Measurements from ENCODE around the gene ERH.

Gene ERH

GRCh38 chr14:69398053-69398817 is at the start of gene ERH, which contains the start of gene SLC39A9:
Gene ERH, minus strand, starts transcription at chr14:69398299. Its CDS starts 66 bp downstream, at chr14:69398233.
Gene SLC39A9, plus strand, starts transcription at chr14:69398692. Its CDS starts 678 bp downstream, at chr14:69399370.
- peak; percentile 89 for DNase-seq (ENCODE audit: low spot score)
- TF ChIP-seq, protein P1, sequence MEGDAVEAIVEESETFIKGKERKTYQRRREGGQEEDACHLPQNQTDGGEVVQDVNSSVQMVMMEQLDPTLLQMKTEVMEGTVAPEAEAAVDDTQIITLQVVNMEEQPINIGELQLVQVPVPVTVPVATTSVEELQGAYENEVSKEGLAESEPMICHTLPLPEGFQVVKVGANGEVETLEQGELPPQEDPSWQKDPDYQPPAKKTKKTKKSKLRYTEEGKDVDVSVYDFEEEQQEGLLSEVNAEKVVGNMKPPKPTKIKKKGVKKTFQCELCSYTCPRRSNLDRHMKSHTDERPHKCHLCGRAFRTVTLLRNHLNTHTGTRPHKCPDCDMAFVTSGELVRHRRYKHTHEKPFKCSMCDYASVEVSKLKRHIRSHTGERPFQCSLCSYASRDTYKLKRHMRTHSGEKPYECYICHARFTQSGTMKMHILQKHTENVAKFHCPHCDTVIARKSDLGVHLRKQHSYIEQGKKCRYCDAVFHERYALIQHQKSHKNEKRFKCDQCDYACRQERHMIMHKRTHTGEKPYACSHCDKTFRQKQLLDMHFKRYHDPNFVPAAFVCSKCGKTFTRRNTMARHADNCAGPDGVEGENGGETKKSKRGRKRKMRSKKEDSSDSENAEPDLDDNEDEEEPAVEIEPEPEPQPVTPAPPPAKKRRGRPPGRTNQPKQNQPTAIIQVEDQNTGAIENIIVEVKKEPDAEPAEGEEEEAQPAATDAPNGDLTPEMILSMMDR (IDR thresholded peaks at IDR 0.05; ENCODE audit: extremely low read depth, missing control alignments): no peak

GRCh38 chr14:69443296-69443805 is 45.3 kb upstream of the ERH start:
- no peak for DNase-seq (ENCODE audit: low spot score)
- TF ChIP-seq, protein P1 (IDR thresholded peaks at IDR 0.05; ENCODE audit: extremely low read depth, missing control alignments): no peak

GRCh38 chr14:69441948-69442347 is 43.8 kb upstream of the ERH start:
- TF ChIP-seq, protein P1 (IDR thresholded peaks at IDR 0.05; ENCODE audit: extremely low read depth, missing control alignments): no peak
- DNase-seq (ENCODE audit: low spot score): peak; percentile 50

DNA sequence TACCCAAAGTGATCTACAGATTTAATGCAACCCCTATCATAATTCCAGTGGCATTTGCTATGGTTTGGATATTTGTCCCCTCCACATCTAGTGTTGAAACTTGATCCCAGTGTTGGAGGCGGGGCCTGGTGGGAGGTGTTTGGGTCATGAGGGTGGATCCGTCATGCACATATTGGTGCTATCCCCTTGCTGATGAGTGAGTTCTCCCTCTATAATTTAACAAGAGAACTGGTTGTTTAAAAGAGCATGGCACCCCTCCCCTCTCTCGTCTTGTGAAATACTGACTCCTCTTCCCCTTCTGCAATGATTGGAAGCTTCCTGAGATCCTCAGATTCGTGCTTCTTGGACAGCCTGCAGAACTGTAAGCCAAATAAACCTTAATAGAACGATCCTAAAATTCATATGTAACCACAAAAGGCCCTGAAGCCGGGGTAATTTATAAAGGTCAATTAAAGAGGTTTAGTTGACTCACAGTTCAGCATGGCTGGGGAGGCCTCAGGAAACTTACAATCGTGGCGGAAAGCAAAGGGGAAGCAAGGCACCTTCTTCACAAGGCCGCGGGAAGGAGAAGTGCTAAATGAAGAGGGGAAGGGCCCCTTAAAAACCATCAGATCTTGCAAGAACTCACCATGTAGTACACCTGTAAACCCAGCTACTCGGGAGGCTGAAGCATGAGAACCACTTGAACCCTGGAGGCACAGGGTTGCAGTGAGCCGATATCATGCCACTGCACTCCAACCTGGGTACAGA is 41.6 kb upstream of the ERH start:
- TF ChIP-seq, protein P1 (IDR thresholded peaks at IDR 0.05; ENCODE audit: extremely low read depth, missing control alignments): no peak
- DNase-seq (ENCODE audit: low spot score): no peak

DNA sequence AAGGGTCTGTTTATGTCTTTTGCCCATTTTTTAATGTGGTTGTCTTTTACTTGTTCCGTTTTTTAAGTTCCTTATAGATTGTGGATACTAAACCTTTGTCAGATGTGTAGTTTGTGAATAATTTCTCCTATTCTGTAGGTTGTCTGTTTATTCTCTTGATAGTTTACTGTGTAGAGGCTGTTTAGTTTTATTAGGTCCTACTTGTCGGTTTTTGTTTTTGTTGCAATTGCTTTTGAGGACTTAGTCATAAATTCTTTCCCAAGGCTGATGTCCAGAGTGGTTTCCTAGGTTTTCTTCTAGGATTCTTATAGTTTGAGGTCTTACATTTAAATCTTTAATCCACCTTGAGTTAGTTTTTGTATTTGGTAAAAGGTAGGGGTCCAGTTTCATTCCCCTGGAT is 34.3 kb upstream of the ERH start:
- DNase-seq (ENCODE audit: low spot score): no peak
- TF ChIP-seq, protein P1 (IDR thresholded peaks at IDR 0.05; ENCODE audit: extremely low read depth, missing control alignments): no peak

DNA sequence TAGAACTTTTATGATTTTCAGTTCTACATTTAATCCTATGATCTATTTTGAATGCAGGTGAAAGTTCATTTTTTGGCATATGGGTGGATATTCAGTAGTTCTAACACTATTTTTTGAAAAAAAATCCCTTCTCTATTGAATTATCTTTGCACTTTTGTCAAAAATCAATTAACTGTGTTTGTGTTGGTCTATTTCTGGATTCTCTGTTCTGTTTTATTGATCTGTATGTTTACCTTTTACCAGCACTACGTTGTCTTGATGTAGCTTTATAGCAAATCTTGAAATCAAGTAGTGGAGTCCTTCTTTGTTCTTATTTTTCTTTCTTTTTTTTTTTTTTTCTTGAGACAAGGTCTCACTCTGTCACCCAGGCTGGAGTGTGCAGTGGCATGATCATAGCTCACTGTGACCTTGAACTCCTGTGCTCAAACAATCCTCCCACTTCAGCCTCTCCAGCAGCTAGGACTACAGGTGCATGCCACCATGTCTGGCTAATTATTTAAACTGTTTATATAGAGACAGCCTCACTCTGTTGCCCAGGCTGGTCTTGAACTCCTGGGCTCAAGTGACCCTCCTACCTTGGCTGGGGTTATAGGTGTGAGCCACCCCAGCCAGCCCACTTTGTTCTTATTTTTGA is 32.3 kb upstream of the ERH start:
- DNase-seq (ENCODE audit: low spot score): no peak

More for the DNA sequence above, 32.3 kb upstream of the ERH start:
- TF ChIP-seq, protein P1 (IDR thresholded peaks at IDR 0.05; ENCODE audit: extremely low read depth, missing control alignments): no peak
